ENCODE results near the gene ASB1. TPM values are rescaled to one million over a fixed set of nuclear protein-coding genes. Genes with fewer than 3 reads are reported as not detected.

The ASB1 gene
- total and polyA plus RNA-seq, 9 of the 15 experiments (the other 6 are each of a cell fraction or from before 2014, with no cell fraction given): 6.3 to 37.7 (median 23.9) TPM

DNA sequence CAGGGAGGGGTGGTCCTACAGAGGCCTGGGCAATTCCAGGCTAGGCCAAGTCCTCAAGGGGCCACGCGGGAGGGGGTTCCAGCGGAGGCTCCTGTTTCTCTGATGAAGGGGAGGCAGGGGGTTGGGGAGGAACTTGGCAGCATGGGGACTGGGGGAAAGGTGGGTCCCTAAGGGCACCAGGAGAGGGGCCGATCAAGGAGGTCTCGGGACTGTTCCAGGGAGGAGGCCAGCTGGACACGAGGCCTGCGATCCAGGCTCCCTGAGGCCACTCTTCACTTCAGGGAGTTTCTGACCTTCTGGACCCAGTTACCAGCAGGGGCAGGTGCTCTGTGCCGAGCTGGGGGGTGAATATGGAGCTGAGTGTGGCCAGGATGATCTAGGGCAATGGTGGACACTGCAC is 71.5 kb downstream of the ASB1 start:
- H3K9ac ChIP-seq (ENCODE audit: insufficient read depth in 1 of 2, low read depth in 2 of 2, low read length in 2 of 2): 0 out of 4 replicates have a peak overlapping the region, but pooled peaks of 1 of the 2 experiments have one; percentile 26
- WGBS (ENCODE audit: insufficient coverage, low coverage, missing lambda C conversion rate): 0% methylated on average over 1 of the region's 8 CpGs
- no peak overlapping the region for H3K4me3 ChIP-seq
- H3K36me3 ChIP-seq (ENCODE audit: control insufficient read depth, insufficient read depth, low read length): no peaks in the 10 kb centered on the region
- ChIA-PET POLR2A (no interaction called here), CTCF (ENCODE audit: low intra/inter-chr PET ratio) (no interaction called here)
- H3K9me3 ChIP-seq (replicated peaks; ENCODE audit: control insufficient read depth, insufficient read depth, low read depth, low read length): no peaks in the 10 kb centered on the region
- H3K4me2 ChIP-seq (ENCODE audit: insufficient read depth, low read length): no peak overlapping the region
- no peak for ATAC-seq
- H3K27ac ChIP-seq (ENCODE audit: extremely low read depth, low read depth, low read length): no peak overlapping the region
- no peaks in the 10 kb centered on the region for H3K9me1 ChIP-seq (ENCODE audit: control insufficient read depth, insufficient read depth, low read length)
- no peaks in the 10 kb centered on the region for H3K79me2 ChIP-seq (ENCODE audit: control insufficient read depth, insufficient read depth, low read length)
- in situ Hi-C loops (cut with MboI): no loop called here
- intact Hi-C loops (cut with micrococcal nuclease): no loop called here
- H3K27me3 ChIP-seq (ENCODE audit: control insufficient read depth in 2 of 2, insufficient read depth in 2 of 2, low read length in 2 of 2): peaks cover 18 to 67% of the 10 kb centered on the region in 2 experiments; a peak in 4 of 5 replicates
- no TSS peak for BruUV-seq (replicated peaks)
- no peak for DNase-seq (ENCODE audit: extremely low read depth in 1 of 4, low spot score in 3 of 4)
- H3K4me1 ChIP-seq (replicated peaks in 1 of 2; ENCODE audit: control insufficient read depth in 2 of 2, insufficient read depth in 2 of 2, low read length in 2 of 2): no peaks in the 10 kb centered on the region; a peak in 1 of 5 replicates
- TF ChIP-seq BDP1 (IDR thresholded peaks at IDR 0.05; ENCODE audit: insufficient read depth, insufficient read length): no peak
- TF ChIP-seq, protein P1, sequence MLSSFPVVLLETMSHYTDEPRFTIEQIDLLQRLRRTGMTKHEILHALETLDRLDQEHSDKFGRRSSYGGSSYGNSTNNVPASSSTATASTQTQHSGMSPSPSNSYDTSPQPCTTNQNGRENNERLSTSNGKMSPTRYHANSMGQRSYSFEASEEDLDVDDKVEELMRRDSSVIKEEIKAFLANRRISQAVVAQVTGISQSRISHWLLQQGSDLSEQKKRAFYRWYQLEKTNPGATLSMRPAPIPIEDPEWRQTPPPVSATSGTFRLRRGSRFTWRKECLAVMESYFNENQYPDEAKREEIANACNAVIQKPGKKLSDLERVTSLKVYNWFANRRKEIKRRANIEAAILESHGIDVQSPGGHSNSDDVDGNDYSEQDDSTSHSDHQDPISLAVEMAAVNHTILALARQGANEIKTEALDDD (IDR thresholded peaks at IDR 0.05): no peak
- TF ChIP-seq BRCA1 (IDR thresholded peaks at IDR 0.05): no peak
- TF ChIP-seq BRCA1 (CRISPR knock-in tag; IDR thresholded peaks at IDR 0.05): no peak
- TF ChIP-seq SMARCE1 (IDR thresholded peaks at IDR 0.05): no peak
- TF ChIP-seq NCOR1 (IDR thresholded peaks at IDR 0.05): no peak
- TF ChIP-seq TCF7L2 (IDR thresholded peaks at IDR 0.05; ENCODE audit: low read depth, low read length): no peak
- TF ChIP-seq, protein P2, sequence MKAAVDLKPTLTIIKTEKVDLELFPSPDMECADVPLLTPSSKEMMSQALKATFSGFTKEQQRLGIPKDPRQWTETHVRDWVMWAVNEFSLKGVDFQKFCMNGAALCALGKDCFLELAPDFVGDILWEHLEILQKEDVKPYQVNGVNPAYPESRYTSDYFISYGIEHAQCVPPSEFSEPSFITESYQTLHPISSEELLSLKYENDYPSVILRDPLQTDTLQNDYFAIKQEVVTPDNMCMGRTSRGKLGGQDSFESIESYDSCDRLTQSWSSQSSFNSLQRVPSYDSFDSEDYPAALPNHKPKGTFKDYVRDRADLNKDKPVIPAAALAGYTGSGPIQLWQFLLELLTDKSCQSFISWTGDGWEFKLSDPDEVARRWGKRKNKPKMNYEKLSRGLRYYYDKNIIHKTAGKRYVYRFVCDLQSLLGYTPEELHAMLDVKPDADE (conservative IDR thresholded peaks at IDR 0.05; ENCODE audit: control insufficient read depth, low read depth, low read length): no peak
- no peak for TF ChIP-seq STAT5B (CRISPR knock-in tag; IDR thresholded peaks at IDR 0.05)
- TF ChIP-seq NRF1 (conservative IDR thresholded peaks at IDR 0.05 in 1 of 2, IDR thresholded peaks at IDR 0.05 in 1 of 2): no peak
- no peak for FAIRE-seq
- no peak overlapping the region for H2AFZ ChIP-seq (ENCODE audit: low read depth, low read length)
- no peaks in the 10 kb centered on the region for H4K20me1 ChIP-seq (replicated peaks; ENCODE audit: control insufficient read depth, insufficient read depth, low read length)
